ACC112 (cell line): ENCODE data around the gene STK35.
A peak's percentile ranks its signal among the peaks of the same experiment; 100 is the strongest.

Source experiments
- H2AFZ ChIP-seq: fragments of 200-600 bp; sonication (generic); one replicate; pipeline ENCODE4 v1.6.0; 2017; ENCODE audit warnings: antibody characterized with exemption, low read length; ENCODE audit not compliant: unreplicated experiment
- H3K27ac ChIP-seq: fragments of 200-600 bp; sonication (generic); 2 replicates; pipeline ENCODE4 v1.5.1; 2014; ENCODE audit warnings: low read depth, mild to moderate bottlenecking, antibody characterized with exemption, low read length, moderate library complexity
- H3K27me3 ChIP-seq: fragments of 200-600 bp; sonication (generic); 2 replicates; pipeline ENCODE4 v1.6.1; 2014; ENCODE audit warnings: mild to moderate bottlenecking, antibody characterized with exemption, low read length, moderate library complexity, mixed read lengths; ENCODE audit not compliant: insufficient read depth
- H3K36me3 ChIP-seq: fragments of 200-600 bp; sonication (generic); 2 replicates; pipeline ENCODE4 v1.6.1; 2016; ENCODE audit warnings: mild to moderate bottlenecking, antibody characterized with exemption, low read length, moderate library complexity, mixed read lengths; ENCODE audit not compliant: insufficient read depth
- H3K4me1 ChIP-seq: fragments of 200-600 bp; sonication (generic); one replicate; pipeline ENCODE4 v1.6.1; 2016; ENCODE audit warnings: low read length, mixed read lengths; ENCODE audit not compliant: insufficient read depth, unreplicated experiment, control insufficient read depth
- H3K4me3 ChIP-seq: fragments of 200-600 bp; sonication (generic); 2 replicates; pipeline ENCODE4 v1.5.1; 2014; ENCODE audit warnings: mild to moderate bottlenecking, low read depth, low read length
- H3K79me2 ChIP-seq: fragments of 200-600 bp; sonication (generic); one replicate; pipeline ENCODE4 v1.6.0; 2016; ENCODE audit warnings: low read length; ENCODE audit not compliant: control insufficient read depth, unreplicated experiment, insufficient read depth

STK35 gene

GRCh38 chr20:2104236-2104635 lies 2.6 kb downstream of the STK35 start:
- Histone ChIP-seq H3K36me3 (peaks cover 5% of the 10 kb centered on the region; the same call in 1 of the 2 replicates), H2AFZ (no peak overlapping the region), H3K4me1 (peaks cover 22% of the 10 kb centered on the region), H3K4me3 (peak overlapping the region; percentile 95), H3K27ac (no peak overlapping the region), H3K27me3 (no peaks in the 10 kb centered on the region), H3K79me2 (peaks cover 60% of the 10 kb centered on the region)

GRCh38 chr20:2108498-2108897 lies 6.9 kb downstream of the STK35 start:
- no peak overlapping the region for H3K27ac ChIP-seq
- H3K36me3 ChIP-seq = peaks cover 8% of the 10 kb centered on the region; the same call in 1 of the 2 replicates
- peaks cover 21% of the 10 kb centered on the region for H3K4me1 ChIP-seq

GRCh38 chr20:2108987-2109386 lies 7.4 kb downstream of the STK35 start:
- Histone ChIP-seq H3K4me3 (peak overlapping the region; percentile 6; the same call in 1 of the 2 replicates), H3K79me2 (peaks cover 92% of the 10 kb centered on the region), H3K36me3 (peaks cover 8% of the 10 kb centered on the region; the same call in 1 of the 2 replicates), H2AFZ (no peak overlapping the region), H3K4me1 (peaks cover 21% of the 10 kb centered on the region), H3K27ac (peak overlapping the region; percentile 46), H3K27me3 (no peaks in the 10 kb centered on the region)

More at GRCh38 chr20:2108498-2108897, 6.9 kb downstream of the STK35 start:
- H3K4me3 ChIP-seq = no peak overlapping the region
- no peak overlapping the region for H2AFZ ChIP-seq
- H3K27me3 ChIP-seq = no peaks in the 10 kb centered on the region
- peaks cover 92% of the 10 kb centered on the region for H3K79me2 ChIP-seq

- H3K79me2 ChIP-seq = peaks cover 92% of the 10 kb centered on the region
- peaks cover 8% of the 10 kb centered on the region; the same call in 1 of the 2 replicates for H3K36me3 ChIP-seq
- peak overlapping the region; percentile 46 for H3K27ac ChIP-seq
- H3K4me1 ChIP-seq = peaks cover 17% of the 10 kb centered on the region
- peak overlapping the region; percentile 6; the same call in 1 of the 2 replicates for H3K4me3 ChIP-seq
- H2AFZ ChIP-seq = no peak overlapping the region
- no peaks in the 10 kb centered on the region for H3K27me3 ChIP-seq
Measured at GRCh38 chr20:2109425-2110210, 8.0 kb downstream of the STK35 start.

GRCh38 chr20:2112910-2113309 lies 11.3 kb downstream of the STK35 start:
- H3K4me3 ChIP-seq = no peak overlapping the region
- no peak overlapping the region for H2AFZ ChIP-seq
- H3K36me3 ChIP-seq = peaks cover 16% of the 10 kb centered on the region
- H3K27me3 ChIP-seq = no peaks in the 10 kb centered on the region
- H3K79me2 ChIP-seq = peaks cover 86% of the 10 kb centered on the region
- H3K4me1 ChIP-seq = peaks cover 14% of the 10 kb centered on the region
- H3K27ac ChIP-seq = no peak overlapping the region

GRCh38 chr20:2114127-2114959 lies 12.7 kb downstream of the STK35 start:
- Histone ChIP-seq H3K4me1 (peaks cover 5% of the 10 kb centered on the region), H2AFZ (no peak overlapping the region), H3K27me3 (no peaks in the 10 kb centered on the region), H3K36me3 (peaks cover 27% of the 10 kb centered on the region), H3K4me3 (no peak overlapping the region), H3K79me2 (peaks cover 83% of the 10 kb centered on the region), H3K27ac (no peak overlapping the region)

- Histone ChIP-seq H3K27ac (no peak overlapping the region), H2AFZ (no peak overlapping the region), H3K36me3 (peaks cover 34% of the 10 kb centered on the region), H3K27me3 (no peaks in the 10 kb centered on the region), H3K4me1 (no peaks in the 10 kb centered on the region), H3K79me2 (peaks cover 84% of the 10 kb centered on the region), H3K4me3 (no peak overlapping the region)
Measured at GRCh38 chr20:2114990-2115681, 13.5 kb downstream of the STK35 start.

GRCh38 chr20:2116170-2116940 lies 14.7 kb downstream of the STK35 start:
- peaks cover 34% of the 10 kb centered on the region for H3K36me3 ChIP-seq
- no peak overlapping the region for H2AFZ ChIP-seq
- no peak overlapping the region for H3K4me3 ChIP-seq
- no peak overlapping the region for H3K27ac ChIP-seq
- H3K79me2 ChIP-seq = peaks cover 78% of the 10 kb centered on the region
- no peaks in the 10 kb centered on the region for H3K27me3 ChIP-seq
- no peaks in the 10 kb centered on the region for H3K4me1 ChIP-seq

- Histone ChIP-seq H3K4me1 (no peaks in the 10 kb centered on the region), H3K27ac (no peak overlapping the region), H2AFZ (no peak overlapping the region), H3K36me3 (peaks cover 34% of the 10 kb centered on the region), H3K4me3 (no peak overlapping the region), H3K27me3 (no peaks in the 10 kb centered on the region), H3K79me2 (peaks cover 76% of the 10 kb centered on the region)
Measured at GRCh38 chr20:2118783-2119182, 17.2 kb downstream of the STK35 start.

- no peak overlapping the region for H3K27ac ChIP-seq
- no peaks in the 10 kb centered on the region for H3K27me3 ChIP-seq
- H3K79me2 ChIP-seq = peaks cover 65% of the 10 kb centered on the region
- H3K4me3 ChIP-seq = no peak overlapping the region
- H3K36me3 ChIP-seq = peaks cover 21% of the 10 kb centered on the region
- H2AFZ ChIP-seq = no peak overlapping the region
- H3K4me1 ChIP-seq = no peaks in the 10 kb centered on the region
Measured at GRCh38 chr20:2122936-2123335, 21.3 kb downstream of the STK35 start.
